GM12874 (cell line): ENCODE results near the gene FLACC1.

Experiments
- CTCF ChIP-seq: IDR thresholded peaks from 2 replicates; pipeline ENCODE4 v1.5.1; 2011; ENCODE audit warnings: low read depth, mild to moderate bottlenecking, control low read depth, low read length, moderate library complexity; ENCODE audit not compliant: insufficient read depth

The FLACC1 gene

GRCh38 chr2:201322772-201323171, 34.4 kb downstream of the FLACC1 start:
- no peak for TF ChIP-seq CTCF

- TF ChIP-seq CTCF: no peak
These were observed 36.4 kb downstream of the FLACC1 start for GRCh38 chr2:201320701-201321100.

- TF ChIP-seq CTCF: no peak
These were observed 36.9 kb downstream of the FLACC1 start for GRCh38 chr2:201320257-201320656.

GRCh38 chr2:201319511-201319910, 37.6 kb downstream of the FLACC1 start:
- no peak for TF ChIP-seq CTCF

- no peak for TF ChIP-seq CTCF
These were observed 43.8 kb downstream of the FLACC1 start for GRCh38 chr2:201313362-201313761.

- no peak for TF ChIP-seq CTCF
These were observed 48.2 kb downstream of the FLACC1 start for GRCh38 chr2:201308914-201309313.

GRCh38 chr2:201307876-201308275, 49.3 kb downstream of the FLACC1 start:
- no peak for TF ChIP-seq CTCF
